Calu3 (cell line): ENCODE results near the gene VDAC1. TPM values are rescaled to one million over a fixed set of nuclear protein-coding genes. Genes with fewer than 3 reads are reported as not detected.

Experiments used
- BruUV-seq: library from RNA; stranded (reverse); fragments of 400-500 nt; replicated peaks from 2 replicates; lab custom pipeline; 2021; lab: Mats Ljungman, UMichigan
- CTCF ChIA-PET: fragments of 300-600 bp; sonication (Branson Sonifier 250); formaldehyde crosslinking; loops from one replicate; lab custom pipeline; 2022; ENCODE audit warnings: antibody characterized with exemption; lab: Charles Lee
- DNase-seq: peaks from one replicate; pipeline ENCODE4 v3.0.0; 2022
- H3K27ac Mint-ChIP-seq: one replicate; pipeline ENCODE4 v1.8.0; 2022; ENCODE audit warnings: mixed read lengths; ENCODE audit not compliant: unreplicated experiment
- H3K27me3 Mint-ChIP-seq: one replicate; pipeline ENCODE4 v1.8.0; 2022; ENCODE audit warnings: mixed read lengths; ENCODE audit not compliant: unreplicated experiment
- H3K36me3 Mint-ChIP-seq: one replicate; pipeline ENCODE4 v1.8.0; 2022; ENCODE audit warnings: mild to moderate bottlenecking, moderate library complexity, mixed read lengths; ENCODE audit not compliant: insufficient read depth, unreplicated experiment
- H3K4me1 Mint-ChIP-seq: one replicate; pipeline ENCODE4 v1.8.0; 2022; ENCODE audit warnings: mild to moderate bottlenecking, low read depth, mixed read lengths; ENCODE audit not compliant: unreplicated experiment
- H3K4me3 Mint-ChIP-seq: one replicate; pipeline ENCODE4 v1.8.0; 2022; ENCODE audit warnings: mild to moderate bottlenecking, low read depth, moderate library complexity, mixed read lengths; ENCODE audit not compliant: unreplicated experiment
- H3K9me3 Mint-ChIP-seq: one replicate; pipeline ENCODE4 v1.8.0; 2022; ENCODE audit warnings: low read depth, mixed read lengths; ENCODE audit not compliant: unreplicated experiment
- CTCF ChIP-seq: fragments of 200-600 bp; IDR thresholded peaks from one replicate; pipeline ENCODE4 v1.8.0; 2022; ENCODE audit warnings: antibody characterized with exemption; ENCODE audit not compliant: unreplicated experiment
- intact Hi-C: fragments of 100-400 bp; cut with micrococcal nuclease; formaldehyde crosslinking; loops from one replicate; pipeline ENCODE4 v1.10.0; 2022; ENCODE audit not compliant: unreplicated experiment
- total RNA-seq: library from RNA; stranded (reverse); gene quantifications from 2 replicates; pipeline ENCODE4 v1.2.3, GENCODE V29; 2022

Gene VDAC1
- total RNA-seq, 1 experiment from 2014 or later: 410 TPM

- CTCF ChIA-PET: interaction anchor here (0.6 kb wide), 1 partner anchor 59 kb away, joined by 3 read pairs; no protein-coding TSS in a partner anchor
- DNase-seq: no peak
- H3K27ac Mint-ChIP-seq: no peak overlapping the region
- peaks cover 85% of the 10 kb centered on the region for H3K27me3 Mint-ChIP-seq
- H3K9me3 Mint-ChIP-seq: no peaks in the 10 kb centered on the region
- BruUV-seq: no TSS peak
- H3K36me3 Mint-ChIP-seq: no peaks in the 10 kb centered on the region
- intact Hi-C loops: no loop called here
- TF ChIP-seq CTCF: no peak
- no peak overlapping the region for H3K4me3 Mint-ChIP-seq
- peaks cover 19% of the 10 kb centered on the region for H3K4me1 Mint-ChIP-seq
These were observed 82.8 kb downstream of the VDAC1 start for GRCh38 chr5:133921979-133922378.

Other genes starting within 250 kb of the VDAC1 start
- gene C5orf15, start 36.4 kb downstream of the VDAC1 start, total RNA-seq: 104 TPM in 2 replicates
- 13.6 and 16.8 TPM in 2 replicates for gene TCF7, start 109.7 kb upstream of the VDAC1 start, total RNA-seq
- gene SKP1, start 172.0 kb upstream of the VDAC1 start, total RNA-seq: 380 and 411 TPM in 2 replicates
- gene PPP2CA, start 221.1 kb upstream of the VDAC1 start, total RNA-seq: 242 and 260 TPM in 2 replicates